ENCODE measurements around the gene GLI1. TPM values are rescaled to one million over a fixed set of nuclear protein-coding genes. Genes with fewer than 3 reads are reported as not detected.
"Not testable (repeated sequence)": the region's sequence is repeated elsewhere in the genome, so short reads cannot be mapped to it uniquely, and the experiment has no call there.

GLI1 gene
- total RNA-seq, 2 experiments from 2014 or later = 4.6 to 6.5 TPM

- Histone ChIP-seq H4K20me1 (ENCODE audit: insufficient read depth, low read length) (no peaks in the 10 kb centered on the region), H3K4me2 (ENCODE audit: low read length) (no peak overlapping the region), H3K79me2 (ENCODE audit: insufficient read depth, low read depth, low read length) (peaks cover 5% of the 10 kb centered on the region; the same call in 1 of the 2 replicates), H2AFZ (ENCODE audit: low read length) (no peak overlapping the region), H3K4me1 (ENCODE audit: insufficient read depth, low read length, poor library complexity, severe bottlenecking) (no peaks in the 10 kb centered on the region), H3K9me2 (ENCODE audit: insufficient read depth, low read length) (no peaks in the 10 kb centered on the region), H3K27ac (ENCODE audit: low read depth, low read length, poor library complexity, severe bottlenecking) (no peak overlapping the region), H3K36me3 (ENCODE audit: insufficient read depth, low read length) (peaks cover 28% of the 10 kb centered on the region), H3K4me3 (ENCODE audit: low read depth, low read length, poor library complexity, severe bottlenecking) (no peak overlapping the region), H3K9me3 (ENCODE audit: low read length) (no peaks in the 10 kb centered on the region)
- no TSS peak for BruUV-seq (replicated peaks)
- ChIA-PET POLR2A (interaction anchor here (0.5 to 1.1 kb wide), 6 partner anchors 12 to 308 kb away, joined by 3 to 6 read pairs (median 4); no protein-coding TSS in a partner anchor), CTCF (ENCODE audit: unreplicated experiment) (interaction anchor here (1.1 kb wide), 1 partner anchor 35 kb away, joined by 3 read pairs; no protein-coding TSS in a partner anchor)
- DNase-seq (ENCODE audit: low spot score) = no peak
- TF ChIP-seq EZH2phosphoT487 (IDR thresholded peaks at IDR 0.05; ENCODE audit: borderline replicate concordance, low read depth, low read length) (no peak), CTCF (conservative IDR thresholded peaks at IDR 0.05; ENCODE audit: low read length) (no peak)
- intact Hi-C loops (cut with micrococcal nuclease; ENCODE audit: unreplicated experiment) = no loop called here
Observed at GRCh38 chr12:57418255-57418654, 41.3 kb upstream of the GLI1 start.

DNA sequence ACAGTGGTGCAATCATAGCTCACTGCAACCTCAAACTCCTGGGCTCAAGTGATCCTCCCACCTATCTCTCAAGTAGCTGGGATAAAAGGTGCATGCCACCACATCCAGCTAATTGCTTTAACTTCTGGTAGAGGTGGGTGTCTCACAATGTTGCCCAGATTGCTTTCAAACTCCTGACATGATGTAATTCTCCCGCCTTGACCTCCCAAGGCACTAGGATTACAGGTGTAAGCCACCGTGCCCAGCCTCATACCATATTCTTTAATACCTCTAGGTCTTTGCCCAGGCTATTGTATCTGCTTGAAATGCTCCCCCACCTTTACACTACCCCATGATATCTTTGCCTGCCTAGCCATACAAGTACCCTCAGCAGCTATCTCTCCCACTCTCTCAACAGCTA is 40.1 kb upstream of the GLI1 start:
- Histone ChIP-seq H3K79me2 (ENCODE audit: insufficient read depth, low read depth, low read length) (peaks cover 5% of the 10 kb centered on the region; the same call in 1 of the 2 replicates), H3K4me1 (ENCODE audit: insufficient read depth, low read length, poor library complexity, severe bottlenecking) (no peaks in the 10 kb centered on the region), H3K4me3 (ENCODE audit: low read depth, low read length, poor library complexity, severe bottlenecking) (no peak overlapping the region), H3K27ac (ENCODE audit: low read depth, low read length, poor library complexity, severe bottlenecking) (no peak overlapping the region), H4K20me1 (ENCODE audit: insufficient read depth, low read length) (no peaks in the 10 kb centered on the region), H2AFZ (ENCODE audit: low read length) (no peak overlapping the region), H3K4me2 (ENCODE audit: low read length) (no peak overlapping the region), H3K36me3 (ENCODE audit: insufficient read depth, low read length) (peaks cover 36% of the 10 kb centered on the region), H3K9me3 (ENCODE audit: low read length) (no peaks in the 10 kb centered on the region), H3K9me2 (ENCODE audit: insufficient read depth, low read length) (no peaks in the 10 kb centered on the region)
- POLR2A ChIA-PET = interaction anchor here (0.5 to 1.1 kb wide), 4 partner anchors 11 to 168 kb away, joined by 3 to 6 read pairs (median 5); partner anchors contain the start of gene STAC3
- BruUV-seq (replicated peaks) = no TSS peak
- no peak for DNase-seq (ENCODE audit: low spot score)
- CTCF ChIA-PET (ENCODE audit: unreplicated experiment) = interaction anchor here (0.6 kb wide), 1 partner anchor 39 kb away, joined by 3 read pairs; no protein-coding TSS in a partner anchor
- TF ChIP-seq CTCF (conservative IDR thresholded peaks at IDR 0.05; ENCODE audit: low read length) (no peak), EZH2phosphoT487 (IDR thresholded peaks at IDR 0.05; ENCODE audit: borderline replicate concordance, low read depth, low read length) (no peak)
- intact Hi-C loops (cut with micrococcal nuclease; ENCODE audit: unreplicated experiment) = no loop called here

DNA sequence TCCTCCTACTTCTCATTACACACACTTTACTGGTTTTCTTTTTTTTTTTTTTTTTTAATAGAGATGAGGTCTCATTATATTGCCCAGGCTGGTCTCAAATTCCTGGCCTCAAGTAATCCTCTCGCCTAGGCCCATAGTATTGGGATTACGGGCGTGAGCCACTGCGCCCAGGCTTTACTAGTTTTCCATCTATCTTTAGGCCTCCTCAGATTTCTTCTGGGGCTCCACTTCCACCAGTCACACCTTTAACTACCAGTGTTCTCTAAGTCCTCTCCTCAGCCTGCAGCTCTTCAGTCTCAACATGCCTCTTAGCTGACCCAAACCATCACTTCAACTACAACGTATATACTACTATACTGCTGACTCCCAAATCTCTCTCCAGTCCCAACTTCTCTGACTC is 39.1 kb upstream of the GLI1 start:
- intact Hi-C loops (cut with micrococcal nuclease; ENCODE audit: unreplicated experiment) = no loop called here
- TF ChIP-seq EZH2phosphoT487 (IDR thresholded peaks at IDR 0.05; ENCODE audit: borderline replicate concordance, low read depth, low read length) (no peak), CTCF (conservative IDR thresholded peaks at IDR 0.05; ENCODE audit: low read length) (no peak)
- no peaks in the 10 kb centered on the region for H3K4me1 ChIP-seq (ENCODE audit: insufficient read depth, low read length, poor library complexity, severe bottlenecking)
- no TSS peak for BruUV-seq (replicated peaks)
- H3K4me3 ChIP-seq (ENCODE audit: low read depth, low read length, poor library complexity, severe bottlenecking) = no peak overlapping the region
- H2AFZ ChIP-seq (ENCODE audit: low read length) = no peak overlapping the region
- H3K79me2 ChIP-seq (ENCODE audit: insufficient read depth, low read depth, low read length) = peaks cover 5% of the 10 kb centered on the region; the same call in 1 of the 2 replicates
- no peaks in the 10 kb centered on the region for H3K9me3 ChIP-seq (ENCODE audit: low read length)
- no peak overlapping the region for H3K4me2 ChIP-seq (ENCODE audit: low read length)
- DNase-seq (ENCODE audit: low spot score) = no peak
- no peaks in the 10 kb centered on the region for H4K20me1 ChIP-seq (ENCODE audit: insufficient read depth, low read length)
- peaks cover 42% of the 10 kb centered on the region for H3K36me3 ChIP-seq (ENCODE audit: insufficient read depth, low read length)
- ChIA-PET CTCF (ENCODE audit: unreplicated experiment) (no interaction called here), POLR2A (interaction anchor here (1.3 to 1.6 kb wide), 2 partner anchors 10 to 11 kb away, joined by 3 to 5 read pairs; no protein-coding TSS in a partner anchor)
- no peaks in the 10 kb centered on the region for H3K9me2 ChIP-seq (ENCODE audit: insufficient read depth, low read length)
- H3K27ac ChIP-seq (ENCODE audit: low read depth, low read length, poor library complexity, severe bottlenecking) = no peak overlapping the region

DNA sequence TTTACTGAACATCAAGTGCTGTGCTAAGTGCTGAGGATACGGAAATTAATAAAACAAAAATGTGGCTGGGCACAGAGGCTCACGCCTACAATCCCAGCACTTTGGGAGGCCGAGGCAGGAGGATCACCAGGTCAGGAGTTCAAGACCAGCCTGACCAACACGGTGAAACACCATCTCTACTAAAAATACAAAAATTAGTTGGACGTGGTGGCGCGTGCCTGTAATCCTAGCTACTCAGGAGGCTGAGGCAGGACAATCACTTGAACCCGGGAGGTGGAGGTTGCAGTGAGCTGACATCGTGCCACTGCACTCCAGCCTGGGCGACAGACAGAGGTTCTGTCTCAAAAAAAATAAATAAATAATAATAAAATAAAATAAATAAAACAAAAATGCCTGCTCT is 32.6 kb upstream of the GLI1 start:
- CTCF ChIA-PET (ENCODE audit: unreplicated experiment) = interaction anchor here (0.6 kb wide), 1 partner anchor 12 kb away, joined by 4 read pairs; no protein-coding TSS in a partner anchor
- BruUV-seq (replicated peaks); intact Hi-C loops (cut with micrococcal nuclease; ENCODE audit: unreplicated experiment); H3K9me3 ChIP-seq (ENCODE audit: low read length); DNase-seq (ENCODE audit: low spot score); H2AFZ ChIP-seq (ENCODE audit: low read length); H3K4me2 ChIP-seq (ENCODE audit: low read length); H3K4me3 ChIP-seq (ENCODE audit: low read depth, low read length, poor library complexity, severe bottlenecking); H3K9me2 ChIP-seq (ENCODE audit: insufficient read depth, low read length); H3K27ac ChIP-seq (ENCODE audit: low read depth, low read length, poor library complexity, severe bottlenecking); H4K20me1 ChIP-seq (ENCODE audit: insufficient read depth, low read length); POLR2A ChIA-PET: not testable (repeated sequence)
- Histone ChIP-seq H3K4me1 (ENCODE audit: insufficient read depth, low read length, poor library complexity, severe bottlenecking) (peaks cover 23% of the 10 kb centered on the region), H3K36me3 (ENCODE audit: insufficient read depth, low read length) (peaks cover 28% of the 10 kb centered on the region), H3K79me2 (ENCODE audit: insufficient read depth, low read depth, low read length) (peaks cover 19% of the 10 kb centered on the region)
